RWPE2 (cell line): Measurements from ENCODE around the gene MRPL55.

Source experiments
- ATAC-seq: fragments of 200-7000 bp; cut with Tn5 transposase; 3 replicates; pipeline ENCODE4 v1.9.1; 2021; ENCODE audit warnings: low read depth
- DNase-seq: peaks from one replicate; pipeline ENCODE4 v3.0.0-alpha.2; 2020; ENCODE audit warnings: low spot score
- H3K27ac ChIP-seq: fragments of 450-650 bp; 2 replicates; pipeline ENCODE4 v1.5.1; 2017; ENCODE audit warnings: mild to moderate bottlenecking; ENCODE audit not compliant: poor library complexity, severe bottlenecking
- H3K27me3 ChIP-seq: fragments of 250-450 bp; sonication (Bioruptor Pico); 2 replicates; pipeline ENCODE4 v1.5.1; 2021; ENCODE audit warnings: mild to moderate bottlenecking, moderate library complexity; ENCODE audit not compliant: insufficient read depth, poor library complexity, severe bottlenecking
- H3K36me3 ChIP-seq: fragments of 250-450 bp; sonication (Bioruptor Pico); 2 replicates; pipeline ENCODE4 v1.5.1; 2020; ENCODE audit warnings: low read depth, mild to moderate bottlenecking, moderate library complexity
- H3K4me1 ChIP-seq: fragments of 250-450 bp; sonication (Bioruptor Pico); 2 replicates; pipeline ENCODE4 v1.5.1; 2021; ENCODE audit warnings: mild to moderate bottlenecking, moderate library complexity; ENCODE audit not compliant: insufficient read depth, poor library complexity, severe bottlenecking
- H3K4me3 ChIP-seq: fragments of 250-450 bp; sonication (Bioruptor Pico); 2 replicates; pipeline ENCODE4 v1.5.1; 2021; ENCODE audit warnings: mild to moderate bottlenecking, moderate library complexity; ENCODE audit not compliant: severe bottlenecking
- H3K9me3 ChIP-seq: fragments of 250-450 bp; sonication (Bioruptor Pico); 2 replicates; pipeline ENCODE4 v1.5.1; 2021; ENCODE audit warnings: mild to moderate bottlenecking, moderate library complexity; ENCODE audit not compliant: severe bottlenecking
- TF ChIP-seq, protein P1 (sequence below): fragments of 450-650 bp; IDR thresholded peaks from one replicate; pipeline ENCODE4 v1.5.1; 2017; ENCODE audit warnings: mild to moderate bottlenecking, moderate library complexity; ENCODE audit not compliant: poor library complexity, severe bottlenecking

The MRPL55 gene

DNA sequence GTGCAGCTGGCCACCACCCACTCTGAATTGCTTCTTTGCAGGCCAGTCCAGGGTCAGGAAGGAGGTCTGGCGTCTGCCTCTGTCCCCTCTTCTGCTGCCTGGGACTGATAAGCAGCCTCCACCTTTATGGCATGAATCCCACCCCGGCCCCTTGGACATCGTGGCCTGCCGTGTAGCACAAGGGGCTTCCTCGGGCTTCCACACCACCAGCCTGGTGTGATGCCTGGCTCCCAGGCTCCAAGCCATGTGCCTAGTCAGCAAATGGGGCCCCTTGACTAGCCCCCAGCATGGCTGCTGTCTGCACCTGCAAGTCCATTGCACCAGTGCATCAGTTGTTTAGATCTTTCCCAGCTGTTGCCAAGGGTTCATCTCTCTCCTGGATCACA is 36.4 kb downstream of the MRPL55 start:
- Histone ChIP-seq H3K27ac (no peak overlapping the region), H3K4me3 (no peak overlapping the region), H3K36me3 (no peaks in the 10 kb centered on the region), H3K27me3 (no peaks in the 10 kb centered on the region), H3K4me1 (no peaks in the 10 kb centered on the region), H3K9me3 (no peaks in the 10 kb centered on the region)
- ATAC-seq (no peak), DNase-seq (no peak)
- TF ChIP-seq, protein P1, sequence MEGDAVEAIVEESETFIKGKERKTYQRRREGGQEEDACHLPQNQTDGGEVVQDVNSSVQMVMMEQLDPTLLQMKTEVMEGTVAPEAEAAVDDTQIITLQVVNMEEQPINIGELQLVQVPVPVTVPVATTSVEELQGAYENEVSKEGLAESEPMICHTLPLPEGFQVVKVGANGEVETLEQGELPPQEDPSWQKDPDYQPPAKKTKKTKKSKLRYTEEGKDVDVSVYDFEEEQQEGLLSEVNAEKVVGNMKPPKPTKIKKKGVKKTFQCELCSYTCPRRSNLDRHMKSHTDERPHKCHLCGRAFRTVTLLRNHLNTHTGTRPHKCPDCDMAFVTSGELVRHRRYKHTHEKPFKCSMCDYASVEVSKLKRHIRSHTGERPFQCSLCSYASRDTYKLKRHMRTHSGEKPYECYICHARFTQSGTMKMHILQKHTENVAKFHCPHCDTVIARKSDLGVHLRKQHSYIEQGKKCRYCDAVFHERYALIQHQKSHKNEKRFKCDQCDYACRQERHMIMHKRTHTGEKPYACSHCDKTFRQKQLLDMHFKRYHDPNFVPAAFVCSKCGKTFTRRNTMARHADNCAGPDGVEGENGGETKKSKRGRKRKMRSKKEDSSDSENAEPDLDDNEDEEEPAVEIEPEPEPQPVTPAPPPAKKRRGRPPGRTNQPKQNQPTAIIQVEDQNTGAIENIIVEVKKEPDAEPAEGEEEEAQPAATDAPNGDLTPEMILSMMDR = no peak

DNA sequence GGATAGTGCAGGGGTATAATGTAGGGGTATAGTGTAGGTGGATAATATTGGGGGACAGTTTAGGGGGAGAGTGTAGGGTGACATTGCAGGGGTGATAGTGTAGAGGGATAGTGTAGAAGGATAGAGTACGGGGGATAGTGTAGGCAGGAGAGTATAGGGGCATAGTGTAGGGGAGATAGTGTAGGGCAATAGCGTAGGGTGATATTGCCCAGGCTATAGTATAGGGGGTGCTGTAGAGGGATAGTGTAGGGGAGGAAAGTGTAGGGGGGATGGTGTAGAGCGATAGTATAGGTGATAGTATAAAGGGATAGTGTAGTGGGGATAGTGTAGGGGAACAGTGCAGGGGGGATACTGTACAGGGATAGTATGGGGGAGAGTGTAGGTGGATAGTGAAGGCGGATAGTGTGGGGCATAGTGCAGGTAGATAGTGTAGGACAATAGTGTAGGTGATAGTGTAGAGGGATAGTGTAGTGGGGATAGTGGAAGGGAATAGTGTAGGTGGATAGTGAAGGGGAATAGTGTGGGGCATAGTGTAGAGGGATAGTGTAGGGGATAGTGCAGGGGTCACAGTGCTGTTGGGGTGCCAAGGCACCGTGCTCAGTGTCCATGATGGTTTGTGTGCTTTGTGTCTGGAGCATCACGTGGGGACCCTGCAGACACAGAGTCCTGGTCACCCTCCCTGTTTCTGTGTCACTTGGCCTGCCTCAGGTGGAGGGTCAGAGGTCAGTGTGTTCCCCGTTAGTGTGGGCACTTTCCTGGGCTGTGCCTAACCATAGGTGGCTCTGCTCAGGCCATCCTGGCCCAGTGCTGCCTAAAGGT is 37.1 kb downstream of the MRPL55 start:
- Histone ChIP-seq H3K4me1 (no peaks in the 10 kb centered on the region), H3K27me3 (no peaks in the 10 kb centered on the region), H3K4me3 (no peak overlapping the region), H3K9me3 (no peaks in the 10 kb centered on the region), H3K36me3 (no peaks in the 10 kb centered on the region), H3K27ac (no peak overlapping the region)
- ATAC-seq (peak; percentile 7; the same call in 1 of the 3 replicates), DNase-seq (no peak)
- TF ChIP-seq, protein P1 = no peak

DNA sequence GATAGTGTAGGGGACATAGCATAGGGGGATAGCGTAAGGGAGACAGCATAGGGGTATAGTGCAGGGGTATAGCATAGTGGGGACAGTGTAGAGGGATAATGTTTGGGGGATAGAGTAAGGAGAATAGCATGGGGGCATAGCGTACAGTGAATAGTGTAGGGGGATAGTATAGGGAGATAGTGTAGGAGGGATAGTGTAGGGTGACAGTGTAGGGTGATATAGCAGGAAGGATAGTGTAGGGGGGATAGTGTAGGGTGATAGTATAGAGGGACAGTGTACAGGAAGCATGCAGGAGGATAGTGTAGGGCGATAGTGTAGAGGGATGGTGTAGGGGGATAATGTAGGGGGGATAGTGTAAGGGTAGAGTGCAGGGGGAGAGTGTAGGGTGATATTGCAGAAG is 38.2 kb downstream of the MRPL55 start:
- TF ChIP-seq, protein P1 = no peak
- Histone ChIP-seq H3K4me1 (no peaks in the 10 kb centered on the region), H3K4me3 (no peak overlapping the region), H3K36me3 (no peaks in the 10 kb centered on the region), H3K27me3 (no peaks in the 10 kb centered on the region), H3K27ac (no peak overlapping the region), H3K9me3 (no peaks in the 10 kb centered on the region)
- DNase-seq (no peak), ATAC-seq (peak; percentile 11; the same call in 1 of the 3 replicates)

DNA sequence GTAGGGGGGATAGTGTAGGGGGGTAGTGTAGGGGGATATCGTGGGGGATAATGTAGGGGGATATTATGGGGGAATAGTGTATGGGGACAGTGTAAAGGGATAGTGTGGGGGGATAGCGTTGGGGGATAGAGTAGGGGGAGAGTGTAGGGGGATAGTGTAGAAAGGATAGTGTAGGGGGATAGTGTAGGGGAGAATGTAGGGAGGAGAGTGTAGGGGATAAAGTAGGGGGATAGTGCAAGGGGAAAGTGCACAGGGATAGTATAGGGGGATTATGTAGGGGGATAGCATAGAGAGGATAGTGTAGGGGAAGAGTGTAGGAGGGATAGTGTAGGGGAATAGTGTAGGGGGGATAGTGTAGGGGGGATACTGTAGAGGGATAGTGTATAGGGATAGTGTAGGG is 38.9 kb downstream of the MRPL55 start:
- TF ChIP-seq, protein P1 = no peak
- Histone ChIP-seq H3K4me1 (no peaks in the 10 kb centered on the region), H3K27me3 (no peaks in the 10 kb centered on the region), H3K27ac (no peak overlapping the region), H3K9me3 (no peaks in the 10 kb centered on the region), H3K36me3 (no peaks in the 10 kb centered on the region), H3K4me3 (no peak overlapping the region)
- DNase-seq = no peak
- ATAC-seq = no peak

DNA sequence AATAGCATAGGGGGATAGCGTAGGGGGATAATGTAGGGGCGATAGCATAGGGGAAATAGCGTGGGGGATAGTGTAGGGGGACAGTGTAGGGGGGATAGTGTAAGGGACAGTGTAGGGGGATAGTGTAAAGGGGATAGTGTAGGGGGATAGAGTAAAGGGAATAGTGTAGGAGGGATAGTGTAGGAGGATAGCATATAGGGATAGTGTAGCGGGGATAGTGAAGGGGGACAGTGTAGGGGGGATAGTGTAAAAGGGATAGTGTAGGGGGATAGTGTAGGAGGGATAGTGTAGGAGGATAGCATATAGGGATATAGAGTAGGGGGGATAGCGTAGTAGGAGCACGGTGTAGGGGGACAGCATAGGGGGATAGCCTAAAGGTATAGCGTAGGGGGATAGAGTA is 40.7 kb downstream of the MRPL55 start:
- H3K4me1 ChIP-seq = no peaks in the 10 kb centered on the region
- TF ChIP-seq, protein P1 = no peak
- H3K4me3 ChIP-seq = no peak overlapping the region
- H3K27me3 ChIP-seq = no peaks in the 10 kb centered on the region
- no peak overlapping the region for H3K27ac ChIP-seq
- no peaks in the 10 kb centered on the region for H3K36me3 ChIP-seq
- ATAC-seq (no peak), DNase-seq (no peak)
- H3K9me3 ChIP-seq = no peaks in the 10 kb centered on the region
